HL-60 (cell line): ENCODE data around the gene ZNF728.
"Not testable (repeated sequence)": the region's sequence is repeated elsewhere in the genome, so short reads cannot be mapped to it uniquely, and the experiment has no call there.

Experiments
- GABPA ChIP-seq: IDR thresholded peaks from 2 replicates; pipeline ENCODE4 v1.6.1; 2012; ENCODE audit warnings: low read depth
- POLR2AphosphoS5 ChIP-seq: IDR thresholded peaks from 2 replicates; pipeline ENCODE4 v1.6.1; 2012; ENCODE audit warnings: low read depth
- SPI1 ChIP-seq: IDR thresholded peaks from 2 replicates; pipeline ENCODE4 v1.6.1; 2012; ENCODE audit warnings: low read depth, mild to moderate bottlenecking, borderline replicate concordance
- TF ChIP-seq, protein P1 (sequence below): IDR thresholded peaks from one replicate; pipeline ENCODE4 v1.5.1; 2011; ENCODE audit warnings: low read length, control low read depth, inconsistent platforms; ENCODE audit not compliant: insufficient read depth
- TF ChIP-seq, protein P2 (sequence below): IDR thresholded peaks from 2 replicates; pipeline ENCODE4 v1.6.1; 2012; ENCODE audit warnings: low read depth; ENCODE audit not compliant: insufficient replicate concordance

DNA sequence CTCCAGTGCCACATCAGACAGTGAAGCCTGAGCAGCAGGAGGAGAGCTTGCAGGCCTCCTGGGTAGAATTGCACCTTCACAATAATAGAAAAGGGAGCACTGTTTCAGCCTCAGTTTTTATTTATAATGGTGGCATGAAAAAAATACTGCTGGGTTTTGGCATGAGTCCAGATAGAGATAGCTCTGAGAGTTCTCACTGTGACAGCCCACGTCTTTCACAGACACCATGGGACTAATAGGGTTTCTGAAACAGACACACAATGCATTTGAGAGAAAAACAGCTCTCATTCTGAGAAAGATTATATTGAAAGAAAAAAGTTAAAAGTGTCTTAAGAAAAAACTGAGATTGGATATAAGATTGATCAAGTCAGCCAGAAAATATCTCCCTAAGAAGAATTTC lies 8.0 kb downstream of the ZNF728 start:
- TF ChIP-seq, protein P1, sequence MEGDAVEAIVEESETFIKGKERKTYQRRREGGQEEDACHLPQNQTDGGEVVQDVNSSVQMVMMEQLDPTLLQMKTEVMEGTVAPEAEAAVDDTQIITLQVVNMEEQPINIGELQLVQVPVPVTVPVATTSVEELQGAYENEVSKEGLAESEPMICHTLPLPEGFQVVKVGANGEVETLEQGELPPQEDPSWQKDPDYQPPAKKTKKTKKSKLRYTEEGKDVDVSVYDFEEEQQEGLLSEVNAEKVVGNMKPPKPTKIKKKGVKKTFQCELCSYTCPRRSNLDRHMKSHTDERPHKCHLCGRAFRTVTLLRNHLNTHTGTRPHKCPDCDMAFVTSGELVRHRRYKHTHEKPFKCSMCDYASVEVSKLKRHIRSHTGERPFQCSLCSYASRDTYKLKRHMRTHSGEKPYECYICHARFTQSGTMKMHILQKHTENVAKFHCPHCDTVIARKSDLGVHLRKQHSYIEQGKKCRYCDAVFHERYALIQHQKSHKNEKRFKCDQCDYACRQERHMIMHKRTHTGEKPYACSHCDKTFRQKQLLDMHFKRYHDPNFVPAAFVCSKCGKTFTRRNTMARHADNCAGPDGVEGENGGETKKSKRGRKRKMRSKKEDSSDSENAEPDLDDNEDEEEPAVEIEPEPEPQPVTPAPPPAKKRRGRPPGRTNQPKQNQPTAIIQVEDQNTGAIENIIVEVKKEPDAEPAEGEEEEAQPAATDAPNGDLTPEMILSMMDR = not testable (repeated sequence)
- TF ChIP-seq, protein P2, sequence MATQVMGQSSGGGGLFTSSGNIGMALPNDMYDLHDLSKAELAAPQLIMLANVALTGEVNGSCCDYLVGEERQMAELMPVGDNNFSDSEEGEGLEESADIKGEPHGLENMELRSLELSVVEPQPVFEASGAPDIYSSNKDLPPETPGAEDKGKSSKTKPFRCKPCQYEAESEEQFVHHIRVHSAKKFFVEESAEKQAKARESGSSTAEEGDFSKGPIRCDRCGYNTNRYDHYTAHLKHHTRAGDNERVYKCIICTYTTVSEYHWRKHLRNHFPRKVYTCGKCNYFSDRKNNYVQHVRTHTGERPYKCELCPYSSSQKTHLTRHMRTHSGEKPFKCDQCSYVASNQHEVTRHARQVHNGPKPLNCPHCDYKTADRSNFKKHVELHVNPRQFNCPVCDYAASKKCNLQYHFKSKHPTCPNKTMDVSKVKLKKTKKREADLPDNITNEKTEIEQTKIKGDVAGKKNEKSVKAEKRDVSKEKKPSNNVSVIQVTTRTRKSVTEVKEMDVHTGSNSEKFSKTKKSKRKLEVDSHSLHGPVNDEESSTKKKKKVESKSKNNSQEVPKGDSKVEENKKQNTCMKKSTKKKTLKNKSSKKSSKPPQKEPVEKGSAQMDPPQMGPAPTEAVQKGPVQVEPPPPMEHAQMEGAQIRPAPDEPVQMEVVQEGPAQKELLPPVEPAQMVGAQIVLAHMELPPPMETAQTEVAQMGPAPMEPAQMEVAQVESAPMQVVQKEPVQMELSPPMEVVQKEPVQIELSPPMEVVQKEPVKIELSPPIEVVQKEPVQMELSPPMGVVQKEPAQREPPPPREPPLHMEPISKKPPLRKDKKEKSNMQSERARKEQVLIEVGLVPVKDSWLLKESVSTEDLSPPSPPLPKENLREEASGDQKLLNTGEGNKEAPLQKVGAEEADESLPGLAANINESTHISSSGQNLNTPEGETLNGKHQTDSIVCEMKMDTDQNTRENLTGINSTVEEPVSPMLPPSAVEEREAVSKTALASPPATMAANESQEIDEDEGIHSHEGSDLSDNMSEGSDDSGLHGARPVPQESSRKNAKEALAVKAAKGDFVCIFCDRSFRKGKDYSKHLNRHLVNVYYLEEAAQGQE = not testable (repeated sequence)
- TF ChIP-seq POLR2AphosphoS5, GABPA, SPI1: not testable (repeated sequence)
